Endodermal cell (in vitro differentiated cells): ENCODE measurements around the gene SLC25A22. TPM values are rescaled to one million over a fixed set of nuclear protein-coding genes. Genes with fewer than 3 reads are reported as not detected.

ENCODE experiments used
- DNase-seq: peaks from one replicate; pipeline ENCODE4 v3.0.0-alpha.2; 2017
- H3K27ac ChIP-seq: 2 replicates; pipeline ENCODE4 v1.5.1; 2013; ENCODE audit warnings: mild to moderate bottlenecking, low read depth, low read length, moderate library complexity
- H3K27me3 ChIP-seq: 2 replicates; pipeline ENCODE4 v1.6.1; 2013; ENCODE audit warnings: mild to moderate bottlenecking, low read length, moderate library complexity; ENCODE audit not compliant: insufficient read depth, control insufficient read depth, poor library complexity, severe bottlenecking
- H3K36me3 ChIP-seq: 2 replicates; pipeline ENCODE4 v1.7.0; 2013; ENCODE audit warnings: mild to moderate bottlenecking, low read length, moderate library complexity; ENCODE audit not compliant: control insufficient read depth, insufficient read depth
- H3K4me1 ChIP-seq: one replicate; pipeline ENCODE4 v1.7.0; 2013; ENCODE audit warnings: low read length; ENCODE audit not compliant: control insufficient read depth, insufficient read depth
- H3K4me3 ChIP-seq: 2 replicates; pipeline ENCODE4 v1.5.1; 2013; ENCODE audit warnings: mild to moderate bottlenecking, low read length, moderate library complexity
- H3K9ac ChIP-seq: 2 replicates; pipeline ENCODE4 v1.6.1; 2013; ENCODE audit warnings: mild to moderate bottlenecking, low read length, moderate library complexity; ENCODE audit not compliant: poor library complexity, severe bottlenecking; ENCODE audit errors: extremely low read depth
- H3K9me3 ChIP-seq: 2 replicates; pipeline ENCODE4 v1.6.1; 2013; ENCODE audit warnings: mild to moderate bottlenecking, low read length, moderate library complexity; ENCODE audit not compliant: control insufficient read depth
- H3K27ac Mint-ChIP-seq: 2 replicates; pipeline ENCODE4 v1.8.0; 2020; ENCODE audit warnings: mixed read lengths
- H3K27me3 Mint-ChIP-seq: 2 replicates; pipeline ENCODE4 v1.8.0; 2021; ENCODE audit warnings: mild to moderate bottlenecking, mixed read lengths; ENCODE audit not compliant: insufficient read depth
- H3K36me3 Mint-ChIP-seq: 2 replicates; pipeline ENCODE4 v1.8.0; 2020; ENCODE audit warnings: low read depth, mixed read lengths
- H3K4me1 Mint-ChIP-seq: 2 replicates; pipeline ENCODE4 v1.8.0; 2020; ENCODE audit warnings: mixed read lengths
- H3K4me3 Mint-ChIP-seq: 2 replicates; pipeline ENCODE4 v1.8.0; 2020; ENCODE audit warnings: mild to moderate bottlenecking, moderate library complexity, mixed read lengths
- H3K9me3 Mint-ChIP-seq: 2 replicates; pipeline ENCODE4 v1.8.0; 2020; ENCODE audit warnings: mild to moderate bottlenecking, mixed read lengths
- CTCF ChIP-seq: fragments of 200-600 bp; sonication (generic); conservative IDR thresholded peaks from 2 replicates; pipeline ENCODE4 v1.5.0; 2021; ENCODE audit warnings: antibody characterized with exemption, mild to moderate bottlenecking
- WGBS, 2 experiments: methylation state at CpG; one replicate each; pipeline versions ENCODE4 v1.1.5 to v1.1.7; 2013; ENCODE audit warnings: missing lambda C conversion rate in 2 of 2, mixed read lengths in 1 of 2; ENCODE audit not compliant: insufficient coverage in 1 of 2, insufficient read length in 1 of 2; 5-methylcytosine and 5-hydroxymethylcytosine counted together
- total RNA-seq, 2 donors: library from RNA; stranded (reverse); fragmentation: NEBNext Ultra II Directional in 1 of 2; extraction: Animal tissue kit (Norgen Biotek cat#: 25700) in 1 of 2; gene quantifications; 2 replicates in 1 of 2; 3 replicates in 1 of 2; pipeline ENCODE4 v1.2.1, GENCODE V29; 2021

The SLC25A22 gene
- total RNA-seq, 2 donors from 2014 or later, result 46.5 to 56.2 TPM

GRCh38 chr11:802693-803466, 4.8 kb upstream of the SLC25A22 start:
- H3K4me3 Mint-ChIP-seq, result no peak overlapping the region
- WGBS, 2 experiments, result 92 to 95% methylated on average over 20 to 28 of the region's 28 CpGs
- no peak overlapping the region for H3K27ac Mint-ChIP-seq
- DNase-seq, result no peak
- Histone ChIP-seq H3K27me3 (no peaks in the 10 kb centered on the region), H3K27ac (no peak overlapping the region), H3K9me3 (no peaks in the 10 kb centered on the region), H3K9ac (no peak overlapping the region), H3K36me3 (peaks cover 5% of the 10 kb centered on the region), H3K4me1 (no peaks in the 10 kb centered on the region), H3K4me3 (no peak overlapping the region)
- peaks cover 6% of the 10 kb centered on the region for H3K36me3 Mint-ChIP-seq
- H3K9me3 Mint-ChIP-seq, result no peaks in the 10 kb centered on the region
- no peak for TF ChIP-seq CTCF
- no peaks in the 10 kb centered on the region for H3K27me3 Mint-ChIP-seq
- H3K4me1 Mint-ChIP-seq, result no peaks in the 10 kb centered on the region

- no peak for DNase-seq
- Mint-ChIP-seq H3K4me3 (no peak overlapping the region), H3K27ac (no peak overlapping the region), H3K4me1 (no peaks in the 10 kb centered on the region), H3K9me3 (no peaks in the 10 kb centered on the region), H3K27me3 (no peaks in the 10 kb centered on the region), H3K36me3 (peaks cover 6% of the 10 kb centered on the region)
- Histone ChIP-seq H3K27me3 (no peaks in the 10 kb centered on the region), H3K36me3 (peaks cover 5% of the 10 kb centered on the region), H3K9me3 (no peaks in the 10 kb centered on the region), H3K4me1 (no peaks in the 10 kb centered on the region), H3K9ac (no peak overlapping the region), H3K27ac (no peak overlapping the region), H3K4me3 (no peak overlapping the region)
- no peak for TF ChIP-seq CTCF
- 93 to 97% methylated on average over 11 to 21 of the region's 21 CpGs for WGBS, 2 experiments
Measured at GRCh38 chr11:802018-802617, 4.0 kb upstream of the SLC25A22 start.

DNA sequence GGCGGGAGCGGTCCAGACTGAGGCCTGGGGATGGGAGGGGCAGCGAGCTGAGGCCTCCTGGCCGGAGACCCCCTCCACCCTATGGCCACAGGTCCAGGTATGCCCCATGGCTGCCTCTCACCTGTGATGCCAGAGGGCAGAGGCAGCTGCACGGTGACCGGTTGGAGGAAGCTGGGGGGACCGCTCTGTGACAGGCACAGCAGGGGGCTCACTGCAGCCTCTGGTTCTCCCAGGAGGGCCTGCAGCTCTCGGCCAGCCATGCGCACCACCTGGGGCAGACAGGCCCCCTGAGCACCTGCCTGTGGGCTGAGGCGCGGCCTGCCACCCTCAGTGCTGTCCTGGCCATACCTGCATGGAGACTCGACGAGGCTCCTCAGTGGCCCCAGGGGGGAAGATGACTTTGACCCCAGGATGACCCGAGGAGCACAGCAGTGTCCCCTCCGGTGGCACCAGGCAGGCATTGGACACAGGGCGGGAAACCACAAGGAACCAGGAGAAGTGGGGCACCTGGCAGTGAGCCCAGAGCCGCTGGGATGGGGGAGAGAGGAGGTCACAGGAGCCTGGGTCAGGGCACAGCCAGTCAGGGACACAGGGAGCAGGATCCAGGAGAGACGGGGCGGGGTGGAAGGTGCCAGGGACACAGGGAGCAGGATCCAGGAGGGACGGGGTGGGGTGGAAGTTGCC, 3.2 kb upstream of the SLC25A22 start:
- peaks cover 6% of the 10 kb centered on the region for H3K36me3 Mint-ChIP-seq
- H3K27me3 Mint-ChIP-seq, result no peaks in the 10 kb centered on the region
- TF ChIP-seq CTCF, result no peak
- no peak overlapping the region for H3K27ac Mint-ChIP-seq
- no peak for DNase-seq
- Histone ChIP-seq H3K9ac (no peak overlapping the region), H3K4me3 (no peak overlapping the region), H3K27ac (no peak overlapping the region), H3K27me3 (no peaks in the 10 kb centered on the region), H3K4me1 (no peaks in the 10 kb centered on the region), H3K9me3 (no peaks in the 10 kb centered on the region), H3K36me3 (peaks cover 5% of the 10 kb centered on the region)
- H3K9me3 Mint-ChIP-seq, result no peaks in the 10 kb centered on the region
- H3K4me1 Mint-ChIP-seq, result peaks cover 3% of the 10 kb centered on the region
- WGBS, 2 experiments, result 90 to 97% methylated on average over 9 to 20 of the region's 20 CpGs
- H3K4me3 Mint-ChIP-seq, result no peak overlapping the region
